ENCODE measurements around the gene DNAH14. TPM values are rescaled to one million over a fixed set of nuclear protein-coding genes. Genes with fewer than 3 reads are reported as not detected.
"Not testable (repeated sequence)": the region's sequence is repeated elsewhere in the genome, so short reads cannot be mapped to it uniquely, and the experiment has no call there.

DNAH14 gene
- total RNA-seq, 1 experiment from 2014 or later = 39.7 TPM

DNA sequence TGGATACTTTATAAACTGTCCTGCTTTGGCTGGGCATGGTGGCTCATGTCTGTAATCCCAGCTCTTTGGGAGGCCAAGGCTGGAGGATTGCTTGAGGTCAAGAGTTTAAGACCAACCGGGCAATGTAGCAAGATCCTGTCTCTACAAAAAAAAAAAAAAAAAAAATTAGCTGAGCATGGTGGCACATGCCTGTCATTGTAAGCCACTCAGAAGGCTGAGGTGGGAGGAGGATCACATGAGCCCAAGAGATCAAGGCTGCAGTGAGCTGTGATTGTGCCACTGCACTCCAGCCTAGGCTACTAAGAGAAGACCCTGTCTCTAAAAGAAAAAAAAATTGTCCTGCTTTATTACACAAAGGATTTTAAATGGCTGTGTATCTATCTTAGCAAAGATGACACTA, 403.2 kb downstream of the DNAH14 start:
- Histone ChIP-seq H4K8ac (replicated peaks; ENCODE audit: insufficient read length, low read depth, low read length) (no peak overlapping the region), H3K79me2 (ENCODE audit: insufficient read depth, low read length) (no peaks in the 10 kb centered on the region), H4K20me1 (ENCODE audit: control insufficient read depth, insufficient read depth, insufficient read length) (no peaks in the 10 kb centered on the region), H3K18ac (ENCODE audit: insufficient read length, low read depth, low read length) (no peak overlapping the region), H2BK120ac (ENCODE audit: low read depth, low read length, poor library complexity, severe bottlenecking) (no peak overlapping the region), H3K27me3 (ENCODE audit: insufficient read depth, low read length) (no peaks in the 10 kb centered on the region), H3T11ph (ENCODE audit: low read length) (no peak overlapping the region), H2BK5ac (ENCODE audit: insufficient read length, low read length) (no peak overlapping the region), H2BK15ac (ENCODE audit: low read depth, low read length) (no peak overlapping the region), H3K23ac (ENCODE audit: insufficient read length, low read depth, low read length) (no peak overlapping the region), H3K56ac (ENCODE audit: insufficient read length, low read depth, low read length) (no peak overlapping the region), H2AK5ac (ENCODE audit: insufficient read length, low read length) (no peak overlapping the region), H2BK12ac (ENCODE audit: insufficient read length, low read depth, low read length) (no peak overlapping the region), H3K9me3 (ENCODE audit: control insufficient read depth, low read depth, low read length) (no peaks in the 10 kb centered on the region), H4K91ac (ENCODE audit: insufficient read length, low read depth, low read length) (no peak overlapping the region), H4K5ac (ENCODE audit: insufficient read length, low read depth, low read length) (no peak overlapping the region), H3K14ac (ENCODE audit: insufficient read depth, low read length) (no peak overlapping the region), H3K4me2 (ENCODE audit: insufficient read depth, insufficient read length, low read length) (no peak overlapping the region), H2BK20ac (ENCODE audit: low read depth, low read length, poor library complexity, severe bottlenecking) (no peak overlapping the region), H3K9ac (ENCODE audit: extremely low read depth, insufficient read length, low read length) (no peak overlapping the region), H3K23me2 (ENCODE audit: insufficient read length, low read depth, low read length, poor library complexity, severe bottlenecking) (no peaks in the 10 kb centered on the region), H3K27ac (ENCODE audit: insufficient read length, low read depth, low read length) (no peak overlapping the region), H3K4ac (ENCODE audit: low read depth, low read length) (no peak overlapping the region), H2AFZ (ENCODE audit: low read length) (no peak overlapping the region), H3K4me1 (ENCODE audit: insufficient read depth, low read length) (no peaks in the 10 kb centered on the region), H3K79me1 (ENCODE audit: insufficient read depth, low read depth, low read length, poor library complexity, severe bottlenecking) (no peaks in the 10 kb centered on the region)
- no peak for DNase-seq
- no peak overlapping the region for H3K27ac Mint-ChIP-seq
- no peaks in the 10 kb centered on the region for H3K36me3 Mint-ChIP-seq (ENCODE audit: insufficient read depth in 1 of 3, low read depth in 3 of 3)
- WGBS (ENCODE audit: extremely low coverage, insufficient read length, low lambda C conversion rate) = no CpG with 5 or more reads among the region's 1 CpG
- no peaks in the 10 kb centered on the region for H3K4me1 Mint-ChIP-seq
- TF ChIP-seq, protein P1, sequence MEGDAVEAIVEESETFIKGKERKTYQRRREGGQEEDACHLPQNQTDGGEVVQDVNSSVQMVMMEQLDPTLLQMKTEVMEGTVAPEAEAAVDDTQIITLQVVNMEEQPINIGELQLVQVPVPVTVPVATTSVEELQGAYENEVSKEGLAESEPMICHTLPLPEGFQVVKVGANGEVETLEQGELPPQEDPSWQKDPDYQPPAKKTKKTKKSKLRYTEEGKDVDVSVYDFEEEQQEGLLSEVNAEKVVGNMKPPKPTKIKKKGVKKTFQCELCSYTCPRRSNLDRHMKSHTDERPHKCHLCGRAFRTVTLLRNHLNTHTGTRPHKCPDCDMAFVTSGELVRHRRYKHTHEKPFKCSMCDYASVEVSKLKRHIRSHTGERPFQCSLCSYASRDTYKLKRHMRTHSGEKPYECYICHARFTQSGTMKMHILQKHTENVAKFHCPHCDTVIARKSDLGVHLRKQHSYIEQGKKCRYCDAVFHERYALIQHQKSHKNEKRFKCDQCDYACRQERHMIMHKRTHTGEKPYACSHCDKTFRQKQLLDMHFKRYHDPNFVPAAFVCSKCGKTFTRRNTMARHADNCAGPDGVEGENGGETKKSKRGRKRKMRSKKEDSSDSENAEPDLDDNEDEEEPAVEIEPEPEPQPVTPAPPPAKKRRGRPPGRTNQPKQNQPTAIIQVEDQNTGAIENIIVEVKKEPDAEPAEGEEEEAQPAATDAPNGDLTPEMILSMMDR (conservative IDR thresholded peaks at IDR 0.05) = no peak
- H3K4me3 Mint-ChIP-seq = no peak overlapping the region
- H3K9me3 Mint-ChIP-seq = no peaks in the 10 kb centered on the region
- no peaks in the 10 kb centered on the region for H3K27me3 Mint-ChIP-seq (ENCODE audit: low read depth)

DNA sequence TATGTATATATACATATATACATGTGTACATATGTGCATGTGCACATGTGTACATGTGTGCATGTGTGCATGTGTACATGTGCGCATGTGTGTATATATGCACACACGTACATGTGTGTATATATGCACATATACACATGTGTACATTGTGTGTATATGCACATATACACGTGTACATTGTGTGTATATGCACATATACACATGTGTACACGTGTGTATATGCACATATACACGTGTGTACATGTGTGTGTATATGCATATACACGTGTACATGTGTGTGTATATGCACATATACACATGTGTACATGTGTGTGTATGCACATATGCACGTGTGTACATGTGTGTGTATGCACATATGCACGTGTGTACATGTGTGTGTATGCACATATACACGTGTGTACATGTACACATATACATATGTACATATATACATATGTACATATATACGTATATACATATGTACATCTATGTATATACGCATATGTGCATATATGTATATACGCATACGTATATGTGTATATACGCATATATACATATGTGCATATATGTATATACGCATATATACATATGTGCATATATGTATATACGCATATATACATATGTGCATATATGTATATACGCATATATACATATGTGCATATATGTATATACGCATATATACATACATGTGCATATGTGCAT, 405.8 kb downstream of the DNAH14 start:
- H3K9ac ChIP-seq (ENCODE audit: extremely low read depth, insufficient read length, low read length); H2BK15ac ChIP-seq (ENCODE audit: low read depth, low read length); H3K36me3 Mint-ChIP-seq (ENCODE audit: insufficient read depth in 1 of 3, low read depth in 3 of 3); H3K4me1 Mint-ChIP-seq; DNase-seq; H3K9me3 ChIP-seq (ENCODE audit: control insufficient read depth, low read depth, low read length); H3K79me1 ChIP-seq (ENCODE audit: insufficient read depth, low read depth, low read length, poor library complexity, severe bottlenecking); H3K9me3 Mint-ChIP-seq; H4K20me1 ChIP-seq (ENCODE audit: control insufficient read depth, insufficient read depth, insufficient read length); H3K27me3 ChIP-seq (ENCODE audit: insufficient read depth, low read length); H3K4me1 ChIP-seq (ENCODE audit: insufficient read depth, low read length); H2BK12ac ChIP-seq (ENCODE audit: insufficient read length, low read depth, low read length); H2BK20ac ChIP-seq (ENCODE audit: low read depth, low read length, poor library complexity, severe bottlenecking); H3K4me3 Mint-ChIP-seq; H3K27ac Mint-ChIP-seq; H3K27ac ChIP-seq (ENCODE audit: insufficient read length, low read depth, low read length); H3K18ac ChIP-seq (ENCODE audit: insufficient read length, low read depth, low read length); H3K4me2 ChIP-seq (ENCODE audit: insufficient read depth, insufficient read length, low read length); H3T11ph ChIP-seq (ENCODE audit: low read length); H4K91ac ChIP-seq (ENCODE audit: insufficient read length, low read depth, low read length); H2BK5ac ChIP-seq (ENCODE audit: insufficient read length, low read length); H3K79me2 ChIP-seq (ENCODE audit: insufficient read depth, low read length); H3K56ac ChIP-seq (ENCODE audit: insufficient read length, low read depth, low read length); H4K8ac ChIP-seq (replicated peaks; ENCODE audit: insufficient read length, low read depth, low read length); H3K14ac ChIP-seq (ENCODE audit: insufficient read depth, low read length); H2AFZ ChIP-seq (ENCODE audit: low read length); H2BK120ac ChIP-seq (ENCODE audit: low read depth, low read length, poor library complexity, severe bottlenecking); H3K27me3 Mint-ChIP-seq (ENCODE audit: low read depth); H4K5ac ChIP-seq (ENCODE audit: insufficient read length, low read depth, low read length); H3K23ac ChIP-seq (ENCODE audit: insufficient read length, low read depth, low read length); H2AK5ac ChIP-seq (ENCODE audit: insufficient read length, low read length); H3K23me2 ChIP-seq (ENCODE audit: insufficient read length, low read depth, low read length, poor library complexity, severe bottlenecking); H3K4ac ChIP-seq (ENCODE audit: low read depth, low read length): not testable (repeated sequence)
- WGBS (ENCODE audit: extremely low coverage, insufficient read length, low lambda C conversion rate) = no CpG with 5 or more reads among the region's 18 CpGs
